HG03565 (cell line): ENCODE measurements around the gene NKAIN4.

Experiments used
- ATAC-seq: cut with Tn5 transposase; IDR thresholded peaks from one replicate; pipeline ENCODE4 v1.9.1; 2021; ENCODE audit warnings: mild to moderate bottlenecking, moderate library complexity; ENCODE audit not compliant: unreplicated experiment

NKAIN4 gene

DNA sequence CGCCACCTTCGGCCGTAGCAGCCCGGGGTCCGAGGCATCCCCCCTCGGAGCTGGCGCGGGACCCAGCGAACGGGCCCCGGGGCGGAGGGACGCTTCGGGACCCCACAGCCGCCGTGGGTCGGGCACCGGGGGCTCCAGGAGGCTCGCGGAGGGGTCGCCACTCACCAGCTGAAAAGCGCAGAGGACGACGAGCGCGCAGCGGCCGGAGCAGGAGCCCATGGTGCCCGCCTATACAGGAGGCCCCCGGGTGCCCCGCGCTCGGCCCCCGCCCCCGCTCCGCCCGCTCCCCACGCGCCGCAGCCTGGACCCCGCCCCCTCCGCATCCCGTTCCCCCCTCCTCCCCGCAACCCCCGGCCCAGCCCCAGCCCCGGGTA, at the start of gene NKAIN4:
TSS of gene NKAIN4 (minus strand) at position 232 of the 374 bp plus-strand sequence. CDS start at position 219, 13 bp downstream.
- ATAC-seq = no peak

DNA sequence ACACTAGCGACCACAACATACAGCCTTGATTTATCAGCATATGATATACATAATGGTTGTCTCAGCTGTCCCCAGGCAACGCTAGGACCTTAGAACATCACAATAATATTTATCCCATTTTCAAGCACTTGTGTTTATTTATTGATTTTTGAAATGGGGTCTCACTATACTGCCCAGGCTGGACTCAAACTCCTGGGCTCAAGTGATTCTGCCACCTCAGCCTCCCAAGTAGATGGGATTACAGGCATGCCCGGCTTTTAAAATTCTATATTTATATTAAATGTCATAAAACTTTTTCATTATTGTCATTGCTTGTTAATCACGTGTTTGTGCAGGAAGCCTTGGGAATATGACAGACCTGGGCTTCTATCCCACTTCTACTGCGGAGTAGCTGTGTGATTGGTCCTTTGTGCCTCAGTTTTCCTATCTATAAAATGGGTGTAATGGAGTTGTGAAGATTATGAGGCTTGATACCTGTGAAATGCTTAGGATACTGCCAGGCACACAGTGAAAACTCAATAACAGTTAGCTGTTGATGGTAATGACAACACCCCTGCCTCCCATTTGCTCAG, 48.9 kb upstream of the NKAIN4 start:
- no peak for ATAC-seq

- ATAC-seq = no peak
These were observed 47.4 kb upstream of the NKAIN4 start for GRCh38 chr20:63301671-63302070.

- no peak for ATAC-seq
These were observed 44.6 kb upstream of the NKAIN4 start for GRCh38 chr20:63298731-63299312.

- no peak for ATAC-seq
These were observed 43.7 kb upstream of the NKAIN4 start for GRCh38 chr20:63297796-63298572.

DNA sequence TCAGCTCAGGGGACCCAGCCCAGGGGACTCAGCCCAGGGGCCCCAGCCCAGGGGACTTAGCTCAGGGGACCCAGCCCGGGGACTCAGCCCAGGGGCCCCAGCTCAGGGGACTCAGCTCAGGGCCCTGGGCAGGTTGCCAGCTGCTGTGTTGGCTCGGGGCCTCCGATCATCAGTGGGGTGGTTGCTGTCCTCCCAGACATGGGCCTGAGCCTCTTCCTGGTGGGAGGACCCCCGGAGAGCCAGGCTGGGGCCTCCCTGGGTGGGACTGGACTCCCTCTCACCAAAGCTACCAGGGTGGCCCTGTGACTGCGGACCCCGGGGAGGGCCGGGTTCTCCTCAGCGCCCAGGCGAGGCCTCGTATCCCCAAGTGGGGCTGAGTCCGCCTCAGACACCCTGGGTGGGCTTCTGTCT, 43.1 kb upstream of the NKAIN4 start:
- no peak for ATAC-seq

DNA sequence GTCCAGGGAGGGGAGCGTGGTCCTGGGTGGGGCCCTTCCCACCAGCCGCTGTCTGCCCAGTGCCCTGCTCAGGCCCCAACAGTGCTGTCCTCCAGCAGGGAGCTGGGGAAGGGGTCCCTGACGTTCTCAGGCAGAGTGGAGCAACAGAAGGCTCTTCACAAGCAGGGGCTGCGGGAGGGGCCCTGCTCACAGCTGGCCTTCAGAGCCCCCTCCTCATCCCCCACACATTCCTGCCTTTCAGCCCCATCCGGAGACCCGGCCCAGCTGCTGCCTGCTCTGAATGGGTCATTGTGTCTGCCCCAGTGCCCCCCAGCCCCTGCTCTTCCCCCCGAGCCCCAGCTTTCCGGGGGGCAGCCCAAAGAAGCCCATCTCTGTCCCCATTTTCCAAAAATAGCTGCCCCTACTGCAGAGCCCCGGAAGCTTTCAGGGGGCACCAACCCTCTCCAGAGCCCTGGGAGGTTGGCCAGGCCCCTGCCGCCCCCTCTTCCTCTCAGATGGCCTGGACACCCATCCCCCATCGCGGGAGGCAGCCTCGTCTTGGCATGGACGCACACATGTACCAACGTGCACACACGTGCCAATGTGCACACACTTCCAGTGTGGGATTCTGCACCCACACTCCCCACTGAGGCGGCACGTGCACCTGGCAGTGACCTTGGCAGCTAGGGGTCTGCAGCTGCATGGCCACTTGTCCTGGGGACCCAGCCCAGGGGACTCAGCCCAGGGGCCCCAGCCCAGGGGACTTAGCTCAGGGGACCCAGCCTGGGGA, 42.5 kb upstream of the NKAIN4 start:
- no peak for ATAC-seq

DNA sequence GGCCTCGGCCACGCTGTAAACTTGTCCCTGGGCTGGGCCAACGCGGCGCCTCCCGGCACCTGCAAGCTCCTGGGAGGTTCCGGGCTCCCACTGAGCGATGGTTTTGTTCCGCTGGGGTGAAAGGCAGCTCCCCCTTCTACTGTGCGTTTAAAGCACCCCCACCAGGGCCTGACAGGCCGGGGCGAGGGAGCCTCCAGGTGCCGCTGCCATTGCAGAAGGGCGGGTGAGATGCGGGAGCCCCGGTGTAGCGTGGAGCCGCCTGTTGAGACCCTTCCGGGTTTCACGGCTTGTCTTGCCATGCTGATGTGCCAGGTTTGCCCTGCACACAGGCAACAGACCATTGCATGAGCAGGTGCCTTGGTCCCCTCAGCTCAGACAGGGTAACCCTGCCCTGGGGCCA, 41.6 kb upstream of the NKAIN4 start:
- ATAC-seq = no peak

DNA sequence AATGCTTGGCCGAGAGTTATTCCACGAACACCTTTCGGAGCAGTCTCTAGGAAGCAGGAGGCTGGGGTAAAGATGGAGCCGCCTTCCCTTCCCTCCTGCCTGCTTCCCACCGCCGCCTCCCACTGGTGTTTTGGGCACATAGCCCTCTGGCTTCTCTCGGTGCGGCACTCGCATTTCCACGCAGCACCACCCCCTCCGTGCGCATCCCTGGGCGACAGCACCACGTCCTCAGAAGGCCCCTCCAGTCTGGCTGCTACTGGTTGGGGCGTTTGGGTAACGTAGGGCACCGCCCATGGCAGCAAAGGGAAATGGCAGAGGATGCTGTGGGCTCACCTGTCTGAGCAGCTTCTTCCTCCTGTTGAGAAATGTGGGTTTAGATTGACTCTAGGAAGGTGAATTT, 41.2 kb upstream of the NKAIN4 start:
- ATAC-seq = no peak

- ATAC-seq = no peak
These were observed 40.8 kb upstream of the NKAIN4 start for GRCh38 chr20:63295018-63295417.

GRCh38 chr20:63294536-63294900, 40.3 kb upstream of the NKAIN4 start:
- ATAC-seq = no peak

GRCh38 chr20:63293871-63294535, 39.7 kb upstream of the NKAIN4 start:
- no peak for ATAC-seq

DNA sequence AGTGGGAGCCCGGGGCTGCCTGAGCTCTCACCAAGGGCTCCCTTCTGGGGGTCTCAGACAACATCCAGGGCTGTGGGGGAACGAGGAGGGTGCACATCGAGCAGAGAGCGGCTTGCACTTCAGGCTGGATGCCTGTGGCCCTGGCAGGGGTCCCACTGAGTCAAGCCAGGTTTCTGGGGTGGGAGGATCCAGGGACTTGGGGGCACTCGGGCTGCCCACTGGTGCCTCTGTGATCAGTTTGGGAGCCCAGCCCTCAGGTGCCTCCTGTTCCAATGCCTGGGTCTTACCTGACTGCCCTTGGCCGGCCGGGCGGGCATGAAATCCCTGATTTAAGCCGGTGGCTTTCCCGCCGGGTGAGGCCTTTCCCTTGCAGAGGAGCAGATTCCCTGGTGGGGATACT, 39.2 kb upstream of the NKAIN4 start:
- no peak for ATAC-seq

- ATAC-seq = no peak
These were observed 38.6 kb upstream of the NKAIN4 start, which contains the start of gene COL20A1 for GRCh38 chr20:63292904-63293303. TSS of gene COL20A1 (plus strand) at chr20:63293186. CDS start at chr20:63295108, 1,922 bp downstream.

DNA sequence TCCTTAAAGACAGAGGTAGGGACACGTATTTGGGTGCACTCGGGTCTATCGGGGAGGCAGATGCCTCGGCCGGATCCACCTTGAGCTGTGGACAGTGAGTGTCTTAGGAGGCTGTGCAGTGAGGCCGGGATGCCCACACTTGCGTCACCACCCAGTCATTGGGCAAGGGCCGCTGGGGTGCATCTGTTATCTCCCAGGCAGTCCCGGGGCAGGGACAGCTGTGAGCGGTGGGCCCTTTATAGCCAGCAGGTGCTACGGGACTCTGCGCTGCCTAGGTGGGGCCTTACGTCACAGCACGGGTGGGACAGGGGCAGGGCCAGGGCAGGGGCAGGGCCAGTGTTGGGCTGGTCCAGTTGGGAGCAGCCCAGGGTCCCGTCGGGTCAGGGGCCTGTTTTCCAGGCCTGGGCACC, 38.0 kb upstream of the NKAIN4 start:
- ATAC-seq = no peak

DNA sequence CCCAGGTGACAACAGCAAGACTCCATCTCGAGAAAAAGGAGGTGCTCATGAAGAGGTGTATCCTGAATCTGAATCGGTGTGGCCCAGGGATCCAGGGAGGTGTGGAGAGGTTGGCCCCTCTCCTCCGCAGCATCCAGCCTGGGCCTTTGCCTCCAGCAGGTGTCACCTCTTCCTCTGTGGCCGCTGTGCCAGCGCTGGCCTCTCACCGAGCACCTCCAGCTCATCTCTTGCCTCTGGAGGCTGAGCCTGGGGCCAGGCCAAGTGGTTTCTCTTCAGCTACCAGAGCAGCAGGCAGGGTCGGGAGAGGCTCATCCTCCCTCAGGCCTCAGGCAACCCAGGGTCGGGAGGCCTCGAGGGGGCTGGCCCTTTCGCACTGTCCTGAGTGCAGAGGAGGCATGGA, 37.5 kb upstream of the NKAIN4 start:
- ATAC-seq = no peak

DNA sequence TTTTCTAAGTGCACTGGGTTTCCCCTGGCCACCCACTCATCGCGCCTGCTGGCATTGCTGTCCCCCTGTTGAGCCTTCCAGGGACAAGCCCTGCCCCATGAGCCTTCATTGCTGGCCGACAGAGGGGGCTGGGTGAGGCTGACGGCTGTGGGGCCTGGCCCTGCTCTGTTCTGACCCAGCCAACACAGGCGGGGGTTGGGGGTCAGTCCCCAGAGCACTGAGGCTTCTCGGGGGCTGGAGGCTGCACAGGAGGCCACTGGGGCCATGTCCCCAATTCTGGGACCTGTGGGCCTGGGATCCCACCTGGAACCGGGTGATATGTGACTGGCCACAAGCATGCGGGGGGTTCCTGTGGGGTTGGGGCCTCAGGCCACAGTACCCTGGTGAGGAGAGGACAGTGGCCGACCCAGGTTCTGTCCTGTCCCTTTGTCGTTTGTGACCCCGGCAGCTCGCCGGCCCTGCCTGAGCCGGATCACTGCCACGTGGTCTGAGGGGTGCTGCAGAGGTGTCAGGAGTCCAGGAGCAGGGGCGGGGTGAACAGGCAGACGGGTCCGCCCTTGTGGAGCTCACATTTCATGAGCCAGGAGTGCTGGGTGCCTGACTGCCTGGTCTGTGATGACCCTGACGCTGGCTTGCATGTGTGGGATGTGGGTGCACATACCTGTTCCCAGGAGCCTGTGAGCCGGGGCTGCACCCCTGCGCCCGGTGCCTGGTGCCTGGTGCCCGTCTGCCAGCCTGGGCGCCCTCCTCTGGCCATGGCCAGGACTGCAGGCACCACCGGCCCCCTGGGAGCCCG, 36.6 kb upstream of the NKAIN4 start:
- no peak for ATAC-seq

GRCh38 chr20:63290136-63290676, 35.9 kb upstream of the NKAIN4 start:
- ATAC-seq = no peak

DNA sequence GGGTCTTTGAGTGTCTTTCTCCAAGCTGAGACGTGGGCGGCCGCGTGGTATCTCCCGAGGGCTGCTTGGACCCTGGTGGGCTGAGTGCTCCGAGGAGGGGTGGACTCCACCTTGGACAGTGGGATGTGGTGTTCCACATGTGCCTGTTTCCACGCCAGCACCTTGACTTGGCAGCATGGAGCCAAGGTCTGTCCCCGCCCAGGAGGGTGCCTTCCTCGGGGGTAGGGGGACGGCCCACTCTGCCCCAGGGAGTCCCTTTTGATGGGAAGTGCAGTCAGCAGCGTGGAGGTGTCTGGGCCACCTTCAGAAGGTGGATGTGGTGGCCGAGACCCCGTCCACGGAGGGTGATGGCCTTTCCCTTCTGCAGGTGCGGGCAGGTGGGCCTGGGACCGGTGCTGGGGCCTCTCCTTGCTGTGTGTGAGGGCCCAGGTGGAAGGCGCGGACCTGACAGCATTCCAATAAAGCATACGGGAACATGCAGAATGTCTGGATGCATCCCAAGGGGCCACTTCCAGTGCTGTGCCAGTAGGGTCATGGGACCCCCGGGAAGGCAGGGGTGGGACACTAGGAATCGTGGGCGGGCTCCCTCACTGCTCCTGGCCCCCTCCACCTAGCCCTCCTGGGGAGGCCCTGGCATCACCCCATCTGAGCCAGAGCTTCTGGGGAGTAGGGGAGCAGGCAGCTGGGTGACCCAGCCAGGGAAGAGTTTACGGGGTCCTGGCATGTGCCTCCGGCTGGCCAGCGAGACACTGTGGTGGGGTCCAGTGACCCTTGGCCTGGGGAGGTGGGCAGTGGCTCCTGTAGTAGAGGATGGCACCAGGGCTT, 35.3 kb upstream of the NKAIN4 start:
- no peak for ATAC-seq
